CD4-positive, alpha-beta T cell treated with Interleukin-10 for 1 hour (primary cell): ENCODE measurements around the gene KRT12.

ENCODE experiments used
- DNase-seq: peaks from one replicate; pipeline ENCODE4 v3.0.0-alpha.2; 2020

KRT12 gene

DNA sequence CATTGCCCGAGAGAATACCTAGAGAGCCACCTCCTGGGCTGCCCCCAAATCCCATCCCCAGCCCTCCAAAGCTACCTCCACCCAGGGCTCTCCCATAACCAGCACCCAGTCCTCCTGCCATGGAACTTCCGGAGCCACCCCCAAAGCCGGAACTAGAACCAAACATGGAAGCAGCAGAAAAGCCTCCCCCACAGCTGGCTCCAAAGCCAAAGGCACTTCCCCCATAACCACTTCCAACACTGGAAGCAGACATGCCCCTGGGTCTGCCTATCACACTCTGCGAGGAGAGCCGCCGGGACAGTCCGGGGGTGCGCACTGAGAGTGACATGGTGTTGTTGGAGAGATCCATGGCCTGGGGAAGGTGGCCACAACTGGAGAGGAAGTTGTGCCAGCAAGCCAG lies at the start of gene KRT12:
Gene KRT12, minus strand, starts transcription at position 386 of the 400 bp plus-strand sequence. Its CDS starts 37 bp downstream, at position 349.
- DNase-seq: no peak

DNA sequence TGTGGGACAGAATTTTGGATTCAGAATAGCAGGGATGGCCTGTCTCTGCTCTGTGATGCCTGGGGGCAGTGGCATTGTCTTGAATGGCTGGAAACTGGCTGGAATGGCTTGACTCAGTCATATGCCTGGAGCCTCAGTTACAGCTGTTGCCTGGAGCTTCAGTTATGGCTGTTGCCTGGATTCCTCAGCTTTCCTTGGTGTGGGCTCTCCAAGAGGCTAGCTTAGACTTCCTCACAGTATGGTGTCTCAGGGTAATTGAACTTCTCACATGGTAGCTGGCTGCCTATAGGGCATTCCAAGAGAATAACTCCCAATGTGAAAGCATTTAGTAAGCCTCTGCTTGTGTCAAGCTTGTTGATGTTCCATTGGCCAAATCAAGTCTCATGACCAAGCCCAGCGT lies 49.3 kb upstream of the KRT12 start:
- no peak for DNase-seq

DNA sequence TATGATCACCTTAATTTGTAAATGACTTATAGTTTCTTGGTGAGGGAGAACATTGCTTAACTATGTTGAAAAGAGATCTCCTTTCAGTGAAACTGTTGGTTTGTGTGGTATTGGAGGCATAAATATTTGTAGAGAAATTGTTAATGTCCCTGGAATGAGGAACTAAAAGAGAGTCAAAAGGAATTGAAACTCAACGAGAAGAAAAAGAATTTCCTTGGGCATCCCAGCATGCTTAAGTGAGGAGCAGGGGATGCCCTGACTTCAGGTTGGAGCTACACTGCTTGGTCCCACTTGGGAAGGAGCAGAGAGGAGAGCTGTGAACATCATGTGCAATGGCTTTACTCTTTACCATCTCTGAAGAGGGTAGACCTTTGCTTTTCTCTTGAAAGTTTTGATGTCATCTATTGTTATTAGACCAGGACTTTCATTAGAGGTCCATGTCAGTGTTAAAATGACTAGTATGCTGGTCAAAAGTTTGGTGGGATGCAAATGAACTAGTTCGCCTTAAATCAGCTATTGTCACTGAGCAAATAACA lies 48.8 kb upstream of the KRT12 start:
- no peak for DNase-seq

DNA sequence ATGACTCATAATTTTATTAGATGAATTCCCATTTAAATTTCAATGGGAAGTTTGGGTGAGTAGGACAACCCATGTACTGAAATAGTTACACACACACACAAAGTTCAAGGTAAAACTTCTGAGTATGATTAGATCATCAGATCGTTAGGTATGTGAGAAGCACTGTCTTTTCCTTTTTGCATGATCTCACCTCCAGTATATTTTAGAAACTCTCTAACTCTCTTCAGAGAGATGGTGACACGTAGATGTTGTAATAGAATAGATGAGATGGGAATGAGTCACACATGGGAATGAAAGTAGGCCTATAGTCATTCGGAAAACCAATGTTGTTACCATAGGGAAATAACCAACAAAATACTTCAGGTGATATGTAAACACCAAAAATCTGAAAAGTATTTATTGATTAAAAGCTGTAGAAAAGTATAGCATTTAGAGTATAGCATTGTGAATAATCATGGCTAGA lies 48.2 kb upstream of the KRT12 start:
- DNase-seq: no peak

DNA sequence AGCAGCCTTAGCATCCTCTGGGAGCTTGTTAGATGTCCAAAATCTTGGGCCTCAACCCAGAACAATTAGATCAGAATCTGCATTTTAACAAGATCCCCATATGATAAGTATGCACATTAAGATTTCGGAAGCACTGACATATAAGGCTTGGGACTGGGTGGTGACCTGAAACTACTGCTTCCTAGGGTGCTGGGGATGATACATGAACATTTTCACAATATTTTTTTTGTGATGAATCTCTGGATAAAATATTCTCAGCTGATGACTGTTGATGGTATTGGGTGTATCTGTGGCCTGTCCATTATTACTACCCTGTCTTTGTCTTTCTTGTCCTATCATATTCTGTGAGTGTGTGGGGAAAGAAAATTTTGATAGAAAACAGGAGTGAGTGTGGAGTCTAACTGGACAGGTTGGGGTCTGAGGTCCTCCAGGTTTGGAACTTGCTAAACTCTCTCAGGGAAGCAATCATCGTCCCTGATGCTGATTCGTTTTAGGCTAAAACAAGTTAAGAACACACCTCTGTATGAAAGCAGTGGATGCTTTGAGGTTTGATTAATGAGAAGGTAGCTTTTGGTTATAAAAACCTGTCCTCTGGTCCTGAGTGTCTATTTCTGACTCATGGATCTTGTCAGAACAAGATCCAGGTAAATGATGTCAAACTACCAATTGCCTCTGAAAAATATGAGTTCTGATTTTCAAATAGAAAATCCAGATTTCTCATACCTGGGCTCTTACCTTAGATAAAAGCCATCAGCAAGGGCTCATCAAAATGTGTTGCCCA lies 47.2 kb upstream of the KRT12 start:
- no peak for DNase-seq

DNA sequence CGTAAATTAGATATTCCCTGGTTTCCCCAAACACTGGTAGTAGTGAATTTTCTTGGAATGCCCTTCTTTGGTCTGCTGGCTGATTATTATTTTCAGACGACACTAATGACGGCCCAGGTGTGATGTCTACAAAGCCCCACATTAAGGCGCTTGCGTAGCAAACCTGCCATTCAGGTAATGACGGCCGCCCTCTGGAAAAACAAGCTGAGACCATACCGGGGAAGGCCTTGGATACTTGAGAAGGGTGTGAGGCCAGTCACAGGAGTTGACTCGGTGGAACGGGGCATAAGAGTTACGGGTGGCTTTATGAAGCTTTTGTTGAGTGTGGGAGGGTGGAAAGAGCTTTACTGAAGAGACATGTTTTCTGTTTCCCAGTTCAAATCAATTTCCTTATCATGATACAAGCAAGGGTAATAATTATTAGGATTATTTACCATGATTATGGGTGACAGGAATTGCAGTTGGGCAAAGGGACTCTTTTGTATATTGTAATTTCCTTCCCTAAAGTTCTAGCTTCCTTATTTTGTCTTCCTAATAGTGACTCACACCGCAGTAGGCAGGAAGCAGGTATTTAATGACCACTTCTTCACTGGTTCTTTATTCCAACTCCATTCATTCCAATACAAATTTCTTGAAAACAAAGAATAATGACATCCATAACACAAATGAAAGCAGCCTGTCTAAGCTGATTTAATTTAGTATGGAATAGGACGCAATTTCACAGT lies 45.6 kb upstream of the KRT12 start:
- DNase-seq: no peak

DNA sequence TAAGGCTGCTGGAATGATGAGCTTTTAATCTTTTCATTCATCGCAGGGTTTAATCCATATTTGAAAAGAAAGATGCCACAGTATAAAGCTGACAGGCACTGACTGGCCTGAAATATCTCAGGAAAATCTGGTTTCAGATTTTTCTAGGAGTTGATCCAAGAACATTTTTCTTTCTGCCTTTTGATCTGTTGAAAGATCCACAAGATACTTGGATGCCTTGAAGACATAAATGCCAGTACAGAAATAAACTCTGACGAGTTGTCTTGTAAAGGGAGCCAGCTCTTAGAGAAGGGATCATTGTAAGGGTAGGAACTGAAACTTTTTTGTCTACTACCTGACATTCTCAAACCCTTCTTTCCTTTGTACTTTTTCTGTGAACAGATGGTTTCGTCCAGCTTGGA lies 43.4 kb upstream of the KRT12 start:
- DNase-seq: no peak

DNA sequence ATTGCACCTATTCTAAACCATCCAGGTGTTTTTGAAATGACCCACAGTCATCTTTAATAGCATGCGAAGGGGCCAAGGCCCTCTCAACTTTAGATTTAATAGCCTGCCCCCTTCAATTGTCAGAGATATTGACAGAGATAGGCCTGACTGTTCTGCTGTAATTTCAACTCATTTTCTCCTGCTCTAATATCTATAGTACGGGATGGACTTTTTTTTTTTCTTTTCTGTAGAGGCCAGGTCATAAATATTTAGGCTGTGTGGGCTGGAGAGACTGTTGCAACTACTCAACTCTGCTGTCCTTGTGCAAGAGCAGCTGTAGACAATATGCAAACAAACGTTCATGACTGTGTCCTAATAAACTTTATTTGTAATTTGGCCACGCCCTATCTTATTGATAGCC lies 42.7 kb upstream of the KRT12 start:
- DNase-seq: no peak

DNA sequence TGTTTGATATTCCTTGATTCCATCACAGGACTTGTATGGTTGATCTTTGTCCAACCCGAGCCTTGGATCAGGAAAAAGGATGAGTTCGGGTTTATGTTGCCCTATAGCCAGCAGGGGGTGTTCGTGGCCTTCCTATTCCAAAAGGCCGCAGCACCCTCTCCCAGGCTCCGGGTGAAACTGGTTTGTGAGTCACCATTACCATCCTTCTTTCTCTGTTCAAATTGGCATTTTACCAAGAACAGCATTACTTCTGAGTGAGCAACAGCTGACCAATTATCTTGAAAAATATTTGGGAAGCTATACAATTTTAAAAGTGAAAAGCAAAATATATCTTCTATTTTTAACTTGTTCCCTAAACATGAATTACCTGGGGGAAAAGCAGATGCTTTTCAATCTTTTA lies 42.3 kb upstream of the KRT12 start:
- peak; percentile 76 for DNase-seq

DNA sequence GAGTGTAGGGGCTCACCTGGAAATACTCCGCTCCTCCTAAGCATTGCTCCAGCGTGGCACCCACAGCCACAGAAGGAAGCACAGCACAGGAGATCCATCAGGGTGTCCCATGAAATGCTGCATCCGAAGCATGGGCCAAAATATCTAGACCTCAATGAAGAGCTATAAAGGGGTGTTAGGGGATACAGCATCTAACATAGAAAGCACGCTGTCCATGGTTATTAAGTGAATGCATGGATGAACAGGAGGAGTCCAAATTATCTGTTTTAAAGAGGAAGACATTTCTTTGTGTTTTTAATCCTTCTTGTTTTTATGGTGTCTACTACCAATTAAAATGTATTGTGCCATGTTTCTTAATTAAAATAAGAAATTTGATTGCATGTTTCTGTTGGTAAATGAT lies 39.6 kb upstream of the KRT12 start:
- DNase-seq: no peak

DNA sequence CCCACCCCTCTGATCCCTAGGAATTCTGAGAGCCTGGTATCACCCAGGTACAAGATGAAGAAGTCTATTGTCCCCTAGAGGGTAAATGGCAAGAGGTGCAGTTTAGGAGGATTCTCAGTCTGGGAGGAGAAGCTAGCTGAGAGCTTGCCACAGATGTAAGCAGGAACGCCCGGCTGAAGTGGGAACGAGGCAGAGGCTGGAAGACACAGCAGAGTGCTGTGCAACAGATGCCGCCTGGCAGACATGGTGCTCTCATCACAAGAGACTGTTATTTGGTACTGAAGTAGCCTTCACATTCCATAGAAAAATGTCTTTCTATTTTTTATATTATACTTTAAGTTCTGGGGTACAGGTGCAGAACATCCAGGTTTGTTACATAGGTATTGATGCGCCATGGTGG lies 38.3 kb upstream of the KRT12 start:
- DNase-seq: no peak

DNA sequence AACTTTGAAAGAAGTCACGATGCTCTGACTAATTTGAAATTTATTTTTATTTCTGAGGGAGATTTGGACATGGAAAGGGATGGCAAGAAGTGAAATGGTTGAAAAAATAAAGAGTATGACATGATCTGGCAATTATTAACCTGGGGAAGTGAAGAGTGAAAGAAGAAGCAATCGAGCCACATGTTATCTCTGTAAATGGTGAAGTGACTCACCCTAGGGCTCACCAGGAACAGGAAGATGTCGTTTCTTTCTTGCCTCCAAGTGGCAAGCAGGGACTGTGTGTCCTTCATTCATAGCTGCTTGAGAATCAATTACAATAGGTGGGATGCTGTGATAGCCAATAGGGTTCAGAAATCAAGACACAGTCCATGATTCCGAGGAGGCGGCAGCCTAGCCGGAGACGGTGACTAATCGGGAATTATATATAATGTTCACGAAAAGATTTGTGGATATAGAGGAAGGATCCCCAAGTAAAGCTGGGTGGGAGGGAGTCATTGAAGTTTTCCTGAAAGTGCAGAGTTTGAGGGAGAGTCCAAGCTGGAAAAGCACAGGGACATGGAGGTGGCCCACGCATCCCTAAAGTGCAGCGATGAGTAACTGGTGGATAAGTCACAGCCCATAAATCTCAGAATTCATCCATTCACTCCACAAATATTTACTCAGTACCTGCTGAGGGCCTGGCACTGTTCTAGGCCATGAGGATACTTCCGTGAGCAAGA lies 36.3 kb upstream of the KRT12 start:
- no peak for DNase-seq

DNA sequence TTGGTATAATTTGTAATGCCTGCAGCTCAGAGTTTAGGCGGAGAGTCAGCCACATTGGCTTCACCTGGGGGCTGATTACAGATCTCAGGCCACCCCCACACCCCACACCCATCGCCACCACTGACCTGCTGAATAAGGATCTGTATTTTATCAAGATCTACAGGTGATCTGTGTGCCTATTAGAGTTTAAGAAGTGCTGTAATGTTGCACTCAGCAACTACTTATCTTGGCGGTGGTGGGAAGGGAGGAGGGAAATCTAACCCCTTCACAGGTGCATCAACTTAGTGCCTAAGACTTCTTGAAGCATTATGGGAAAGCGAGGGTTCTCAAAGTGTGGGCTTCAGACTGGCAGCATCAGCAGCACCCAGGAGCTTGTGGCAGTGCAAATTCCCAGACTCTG lies 35.5 kb upstream of the KRT12 start:
- DNase-seq: no peak

DNA sequence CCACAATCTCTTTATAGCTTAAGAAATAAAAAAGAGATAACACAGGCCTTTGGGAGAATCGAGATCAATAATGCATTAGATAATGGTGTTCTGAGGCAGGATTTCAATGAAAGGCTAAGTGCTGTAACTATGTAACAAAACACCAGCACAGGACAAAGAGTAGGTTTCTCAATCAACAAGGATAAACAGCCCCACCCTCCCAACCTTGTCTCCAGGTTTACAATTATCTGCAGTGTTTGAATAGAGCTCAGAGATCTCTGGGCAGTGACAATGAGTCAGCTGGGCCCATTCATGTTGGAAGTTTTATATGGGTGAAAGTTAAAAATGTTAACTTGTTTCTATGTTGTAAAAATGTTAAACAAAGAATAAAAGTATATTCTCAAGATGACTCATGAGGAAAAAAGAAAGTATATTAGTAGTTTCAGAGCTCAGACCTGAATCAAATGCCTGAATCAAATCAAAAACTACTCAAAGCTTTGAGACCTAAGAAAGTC lies 35.0 kb upstream of the KRT12 start:
- DNase-seq: no peak

DNA sequence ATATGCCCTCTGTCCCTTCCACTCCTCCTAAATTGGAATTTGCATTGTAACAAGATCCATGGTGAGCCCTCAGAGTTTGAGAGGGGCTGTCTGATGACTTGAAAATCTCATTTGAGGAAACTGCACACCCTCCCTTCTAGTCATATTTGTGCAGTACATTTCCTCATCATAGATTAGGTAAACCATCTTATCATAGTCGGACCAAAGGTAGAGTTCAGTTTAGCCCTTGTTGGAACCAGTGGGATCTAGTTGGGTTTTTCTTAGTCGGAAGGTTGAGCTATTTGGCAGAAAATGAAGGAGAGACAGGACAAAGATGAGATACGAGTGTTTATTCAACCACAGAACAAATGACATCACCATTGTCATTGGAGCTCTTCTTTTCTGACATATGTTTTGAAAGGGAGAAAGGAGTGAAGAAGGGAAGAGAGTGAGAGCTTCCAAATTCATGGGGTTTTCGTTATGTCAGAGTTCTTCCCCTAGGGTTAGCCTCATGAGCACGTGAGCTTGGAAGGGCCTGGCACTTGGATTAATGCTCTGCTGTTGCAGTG lies 33.9 kb upstream of the KRT12 start:
- DNase-seq: no peak

DNA sequence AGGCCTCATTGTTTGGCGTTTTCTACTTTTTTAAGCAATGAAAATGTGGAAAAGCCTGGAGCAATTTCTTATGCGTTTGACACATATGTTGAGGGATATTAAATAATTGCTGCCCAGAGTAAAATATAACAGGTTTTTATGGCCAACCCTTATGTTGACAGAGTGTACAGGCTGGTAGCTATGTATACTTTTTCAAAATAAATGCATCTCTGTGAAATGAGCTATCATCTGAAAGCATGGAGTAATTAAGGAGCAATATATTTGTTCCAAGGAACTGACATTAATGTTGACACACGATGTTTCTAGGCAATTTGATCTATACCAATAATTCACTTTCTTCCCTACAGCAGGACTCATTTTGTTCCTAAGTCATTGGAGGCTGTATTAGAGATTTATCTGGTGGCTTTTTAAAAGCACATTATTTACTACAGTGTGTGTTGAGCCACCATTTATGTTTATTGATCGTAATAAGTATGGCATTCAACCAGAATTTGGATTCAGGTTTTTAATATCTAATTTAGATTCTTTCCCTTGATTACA lies 30.0 kb upstream of the KRT12 start:
- no peak for DNase-seq

DNA sequence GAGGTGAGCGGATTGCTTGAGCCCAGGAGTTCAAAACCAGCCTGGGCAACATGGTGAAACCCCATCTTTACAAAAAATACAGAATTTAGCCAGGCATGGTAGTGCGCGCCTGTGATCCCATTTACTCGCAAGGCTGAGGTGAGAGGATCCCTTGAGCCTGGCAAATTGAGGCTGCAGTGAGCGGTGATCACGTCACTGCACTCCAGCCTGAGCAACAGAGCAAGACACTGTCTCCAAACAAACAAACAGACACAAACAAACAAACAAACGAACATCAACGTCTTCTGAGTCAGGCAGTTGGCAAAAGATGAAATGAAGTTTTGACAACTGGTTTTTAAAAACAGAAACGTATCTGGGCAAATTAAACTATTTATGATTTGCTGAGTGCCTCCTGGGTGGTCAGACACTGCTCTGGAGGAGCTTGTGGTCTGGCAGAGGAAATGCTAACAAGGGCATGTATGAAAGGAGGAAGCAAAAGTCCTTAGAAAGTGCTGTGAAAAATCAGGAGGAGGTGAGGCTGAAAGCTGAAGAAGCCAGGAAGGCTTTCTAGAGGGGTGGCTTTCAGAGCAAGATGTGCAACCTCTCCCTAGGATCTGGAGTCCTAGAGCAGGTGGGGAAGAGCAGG lies 28.2 kb upstream of the KRT12 start:
- no peak for DNase-seq

DNA sequence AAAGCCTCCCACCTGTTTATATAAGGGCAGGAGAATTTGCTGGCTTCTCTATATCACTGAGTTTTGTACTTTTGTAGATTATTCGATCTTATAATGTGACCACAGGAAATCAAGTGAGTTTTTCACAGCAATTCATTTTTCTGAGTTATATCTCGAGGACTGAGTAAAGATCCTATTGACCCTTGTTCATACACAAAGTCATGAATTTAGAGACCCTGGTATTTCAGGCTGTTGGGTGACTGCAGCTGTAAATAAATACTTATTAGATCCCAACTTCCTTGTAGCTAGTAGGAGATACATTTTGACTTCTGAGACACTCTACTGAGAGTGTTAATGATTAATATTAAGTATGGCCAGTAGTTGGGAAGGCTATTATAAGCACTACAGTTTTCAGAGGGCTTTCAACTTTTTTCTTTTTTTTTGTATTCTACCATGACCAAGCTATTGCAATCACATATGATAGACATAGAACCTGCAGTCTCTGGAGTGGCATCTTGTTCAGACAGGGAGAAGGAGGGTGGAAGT lies 21.2 kb upstream of the KRT12 start:
- DNase-seq: no peak

DNA sequence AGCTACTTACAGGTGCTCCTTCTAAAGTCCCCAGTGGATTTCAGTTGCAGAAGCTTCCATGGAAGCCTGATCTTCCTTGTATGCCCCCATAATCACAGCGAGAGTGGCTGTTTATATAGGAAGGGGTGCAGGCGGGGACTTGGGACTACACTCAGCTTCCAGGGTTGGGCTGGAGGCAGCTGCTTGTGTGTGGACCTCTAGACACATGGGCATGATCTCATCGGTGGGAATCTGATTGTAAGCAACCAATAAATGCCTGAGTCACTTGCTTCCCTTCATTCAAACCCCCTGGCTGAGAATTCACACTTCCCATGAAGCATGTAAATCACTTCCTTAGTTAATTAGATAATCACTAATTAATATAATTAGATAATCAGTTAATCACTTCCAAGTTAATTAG lies 19.1 kb upstream of the KRT12 start:
- no peak for DNase-seq

DNA sequence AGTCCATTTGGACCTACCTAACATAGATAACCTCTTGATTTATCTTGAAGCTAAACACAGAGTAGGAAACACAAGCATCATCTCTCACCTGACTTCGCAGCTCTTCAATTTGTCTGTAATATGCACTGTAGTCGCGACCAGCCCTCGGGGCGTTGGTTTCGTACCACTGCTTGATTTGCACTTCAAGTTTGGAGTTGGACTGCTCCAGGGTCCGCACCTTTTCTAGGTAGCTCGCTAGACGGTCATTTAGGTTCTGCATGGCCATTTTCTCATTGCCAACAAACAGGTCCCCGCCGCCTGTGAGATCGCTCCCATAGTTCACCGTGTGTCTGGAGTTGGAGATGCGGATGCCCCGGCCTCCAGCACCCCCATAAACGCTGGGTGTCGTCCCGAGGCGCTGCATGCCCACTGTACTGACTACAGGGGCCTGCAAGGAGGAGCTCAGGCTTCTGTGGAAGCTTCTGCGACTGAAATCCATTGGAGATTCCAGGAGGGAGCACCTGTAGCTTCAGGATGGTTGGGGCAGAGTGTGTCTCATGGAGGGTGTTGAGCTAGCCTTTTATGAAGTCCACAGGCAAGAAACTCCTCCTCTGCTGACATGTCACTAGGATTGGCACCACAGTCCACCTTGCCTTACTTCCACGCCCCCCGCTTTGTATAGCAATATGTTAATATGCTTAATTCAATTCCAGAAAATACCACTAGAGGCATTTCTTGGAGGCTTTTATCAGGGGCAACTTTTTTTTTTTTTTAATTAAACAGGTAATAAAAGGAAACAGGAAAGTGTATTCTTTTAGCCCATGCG lies 17.9 kb upstream of the KRT12 start, which contains the start of gene KRT20:
Gene KRT20, minus strand, starts transcription at position 535 of the 805 bp plus-strand sequence. Its CDS starts 57 bp downstream, at position 478.
- no peak for DNase-seq
